Measurements from ENCODE around the gene DNAJC13.

Gene DNAJC13

GRCh38 chr3:132545471-132545870 is 128.2 kb downstream of the DNAJC13 start:
- no peak for DNase-seq

- no peak for DNase-seq
Observed at GRCh38 chr3:132549169-132549568, 131.9 kb downstream of the DNAJC13 start.

- no peak for DNase-seq
Observed at GRCh38 chr3:132549890-132550578, 132.7 kb downstream of the DNAJC13 start.

GRCh38 chr3:132550579-132551305 is 133.4 kb downstream of the DNAJC13 start:
- no peak for DNase-seq

- peak; percentile 4 for DNase-seq
Observed at GRCh38 chr3:132553826-132554225, 136.5 kb downstream of the DNAJC13 start.

GRCh38 chr3:132554437-132554836 is 137.1 kb downstream of the DNAJC13 start:
- DNase-seq = peak; percentile 85

GRCh38 chr3:132555306-132556035 is 138.2 kb downstream of the DNAJC13 start:
- peak; percentile 48 for DNase-seq

GRCh38 chr3:132556036-132556386 is 138.7 kb downstream of the DNAJC13 start:
- peak; percentile 50 for DNase-seq

- DNase-seq = no peak
Observed at GRCh38 chr3:132556508-132557159, 139.3 kb downstream of the DNAJC13 start.

- DNase-seq = peak; percentile 17
Observed at GRCh38 chr3:132561003-132561402, 143.7 kb downstream of the DNAJC13 start.

- DNase-seq = no peak
Observed at GRCh38 chr3:132563420-132564069, 146.2 kb downstream of the DNAJC13 start.

- no peak for DNase-seq
Observed at GRCh38 chr3:132564070-132564465, 146.8 kb downstream of the DNAJC13 start.

GRCh38 chr3:132568422-132568821 is 151.1 kb downstream of the DNAJC13 start:
- DNase-seq = no peak

GRCh38 chr3:132569153-132569552 is 151.9 kb downstream of the DNAJC13 start:
- no peak for DNase-seq

- no peak for DNase-seq
Observed at GRCh38 chr3:132569580-132569979, 152.3 kb downstream of the DNAJC13 start.

GRCh38 chr3:132570016-132570415 is 152.7 kb downstream of the DNAJC13 start:
- DNase-seq = no peak

GRCh38 chr3:132573797-132574211 is 156.5 kb downstream of the DNAJC13 start:
- DNase-seq = no peak

GRCh38 chr3:132587401-132587800 is 170.1 kb downstream of the DNAJC13 start:
- no peak for DNase-seq

Measured in DMS53 (cell line).